ENCODE measurements around the gene ERICH3.

ERICH3 gene

DNA sequence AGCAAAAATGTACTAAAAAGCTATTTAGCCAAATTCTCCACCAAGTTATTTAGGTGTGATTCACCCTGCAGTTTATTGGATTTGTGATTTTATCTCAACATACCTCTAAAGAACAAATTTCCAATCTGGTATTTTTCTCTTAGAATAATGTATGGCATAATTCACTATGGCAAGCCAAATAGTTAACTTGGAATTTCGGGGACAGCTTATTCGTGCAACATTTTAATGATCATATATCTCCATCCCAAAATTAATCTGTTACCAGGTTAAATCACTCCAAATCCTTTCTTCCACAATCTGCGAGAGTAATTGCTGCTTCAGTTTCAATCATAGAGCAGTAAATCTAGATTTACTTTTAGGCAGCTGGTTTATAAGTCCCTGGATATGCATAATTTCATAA lies 53.4 kb downstream of the ERICH3 start:
- WGBS, result 96% methylated on average over 3 of the region's 3 CpGs
- H3K9me3 ChIP-seq (ENCODE audit: insufficient read depth, low read depth, low read length), result no peaks in the 10 kb centered on the region
- H3K36me3 ChIP-seq (ENCODE audit: insufficient read depth, low read length), result no peaks in the 10 kb centered on the region
- H3K27me3 ChIP-seq (ENCODE audit: insufficient read depth, low read length), result no peaks in the 10 kb centered on the region
- H3K9ac ChIP-seq (ENCODE audit: low read depth, low read length), result no peak overlapping the region
- no peak overlapping the region for H3K27ac ChIP-seq (ENCODE audit: low read depth, low read length)
- H3K4me3 ChIP-seq (ENCODE audit: low read length), result no peak overlapping the region
- H3K4me1 ChIP-seq (ENCODE audit: insufficient read depth, low read length), result no peaks in the 10 kb centered on the region

GRCh38 chr1:74618974-74619373 lies 54.6 kb downstream of the ERICH3 start:
- H3K9me3 ChIP-seq (ENCODE audit: insufficient read depth, low read depth, low read length), result no peaks in the 10 kb centered on the region
- no peaks in the 10 kb centered on the region for H3K27me3 ChIP-seq (ENCODE audit: insufficient read depth, low read length)
- H3K9ac ChIP-seq (ENCODE audit: low read depth, low read length), result no peak overlapping the region
- WGBS, result 93% methylated on average over 2 of the region's 2 CpGs
- H3K36me3 ChIP-seq (ENCODE audit: insufficient read depth, low read length), result no peaks in the 10 kb centered on the region
- H3K4me1 ChIP-seq (ENCODE audit: insufficient read depth, low read length), result no peaks in the 10 kb centered on the region
- H3K4me3 ChIP-seq (ENCODE audit: low read length), result no peak overlapping the region
- H3K27ac ChIP-seq (ENCODE audit: low read depth, low read length), result no peak overlapping the region

GRCh38 chr1:74613894-74614293 lies 59.7 kb downstream of the ERICH3 start:
- H3K4me3 ChIP-seq (ENCODE audit: low read length), result no peak overlapping the region
- no peaks in the 10 kb centered on the region for H3K27me3 ChIP-seq (ENCODE audit: insufficient read depth, low read length)
- no peak overlapping the region for H3K9ac ChIP-seq (ENCODE audit: low read depth, low read length)
- H3K36me3 ChIP-seq (ENCODE audit: insufficient read depth, low read length), result no peaks in the 10 kb centered on the region
- no peaks in the 10 kb centered on the region for H3K9me3 ChIP-seq (ENCODE audit: insufficient read depth, low read depth, low read length)
- H3K4me1 ChIP-seq (ENCODE audit: insufficient read depth, low read length), result no peaks in the 10 kb centered on the region
- no peak overlapping the region for H3K27ac ChIP-seq (ENCODE audit: low read depth, low read length)
- WGBS, result 71% methylated on average over 1 of the region's 2 CpGs

DNA sequence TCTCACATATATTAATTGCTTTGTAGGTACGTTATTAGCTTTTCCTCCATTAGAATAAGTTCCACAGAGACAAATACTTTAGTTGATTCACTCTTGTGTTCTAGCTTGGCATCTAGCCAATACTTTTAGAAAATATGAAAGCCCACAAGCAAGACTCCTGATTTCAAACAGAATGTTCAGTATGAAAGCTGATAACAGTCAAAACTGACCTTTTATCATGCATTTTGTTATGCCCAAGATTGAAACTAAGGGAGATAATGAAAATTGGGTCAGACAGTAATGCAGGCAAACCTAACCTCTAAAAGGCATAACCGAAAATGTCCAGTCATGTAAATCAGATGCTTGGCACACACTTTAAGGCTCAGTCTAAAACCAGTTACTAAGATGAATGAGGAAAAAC lies 61.7 kb downstream of the ERICH3 start:
- H3K36me3 ChIP-seq (ENCODE audit: insufficient read depth, low read length), result no peaks in the 10 kb centered on the region
- H3K9me3 ChIP-seq (ENCODE audit: insufficient read depth, low read depth, low read length), result no peaks in the 10 kb centered on the region
- H3K27ac ChIP-seq (ENCODE audit: low read depth, low read length), result no peak overlapping the region
- H3K4me3 ChIP-seq (ENCODE audit: low read length), result no peak overlapping the region
- H3K4me1 ChIP-seq (ENCODE audit: insufficient read depth, low read length), result no peaks in the 10 kb centered on the region
- H3K27me3 ChIP-seq (ENCODE audit: insufficient read depth, low read length), result no peaks in the 10 kb centered on the region
- no peak overlapping the region for H3K9ac ChIP-seq (ENCODE audit: low read depth, low read length)
- 100% methylated on average over 2 of the region's 2 CpGs for WGBS

DNA sequence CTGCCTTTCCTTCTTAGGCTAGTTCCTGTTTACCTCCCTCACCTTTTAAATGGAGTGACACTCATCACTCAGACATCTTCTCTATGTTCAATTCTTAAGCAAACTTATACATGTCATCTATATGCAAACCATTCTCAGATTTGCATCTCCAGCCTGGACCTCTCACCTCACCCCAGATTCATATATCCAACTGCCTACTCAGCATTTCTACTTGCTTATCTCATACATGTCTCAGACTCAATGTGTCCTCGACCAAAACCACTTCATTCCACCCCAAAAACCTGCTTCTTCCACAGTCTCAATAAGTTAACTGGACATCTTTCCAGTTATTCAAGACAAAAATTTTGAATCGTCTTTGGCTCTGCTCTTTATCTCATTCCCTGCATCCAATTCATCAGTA lies 62.6 kb downstream of the ERICH3 start:
- H3K36me3 ChIP-seq (ENCODE audit: insufficient read depth, low read length), result no peaks in the 10 kb centered on the region
- H3K27ac ChIP-seq (ENCODE audit: low read depth, low read length), result no peak overlapping the region
- WGBS, result 90% methylated on average over 2 of the region's 2 CpGs
- H3K4me3 ChIP-seq (ENCODE audit: low read length), result no peak overlapping the region
- H3K9me3 ChIP-seq (ENCODE audit: insufficient read depth, low read depth, low read length), result no peaks in the 10 kb centered on the region
- no peak overlapping the region for H3K9ac ChIP-seq (ENCODE audit: low read depth, low read length)
- no peaks in the 10 kb centered on the region for H3K4me1 ChIP-seq (ENCODE audit: insufficient read depth, low read length)
- H3K27me3 ChIP-seq (ENCODE audit: insufficient read depth, low read length), result no peaks in the 10 kb centered on the region

- Histone ChIP-seq H3K36me3 (ENCODE audit: insufficient read depth, low read length) (no peaks in the 10 kb centered on the region), H3K9ac (ENCODE audit: low read depth, low read length) (no peak overlapping the region), H3K27ac (ENCODE audit: low read depth, low read length) (no peak overlapping the region)
These were observed 63.7 kb downstream of the ERICH3 start for GRCh38 chr1:74609810-74610371.

GRCh38 chr1:74596717-74597116 lies 76.9 kb downstream of the ERICH3 start:
- H3K27ac ChIP-seq (ENCODE audit: low read depth, low read length), result no peak overlapping the region
- no peaks in the 10 kb centered on the region for H3K4me1 ChIP-seq (ENCODE audit: insufficient read depth, low read length)
- no peak overlapping the region for H3K4me3 ChIP-seq (ENCODE audit: low read length)
- WGBS, result 82% methylated on average over 2 of the region's 2 CpGs
- no peak overlapping the region for H3K9ac ChIP-seq (ENCODE audit: low read depth, low read length)
- no peaks in the 10 kb centered on the region for H3K27me3 ChIP-seq (ENCODE audit: insufficient read depth, low read length)
- no peaks in the 10 kb centered on the region for H3K36me3 ChIP-seq (ENCODE audit: insufficient read depth, low read length)
- no peaks in the 10 kb centered on the region for H3K9me3 ChIP-seq (ENCODE audit: insufficient read depth, low read depth, low read length)

More at GRCh38 chr1:74609810-74610371, 63.7 kb downstream of the ERICH3 start:
- Histone ChIP-seq H3K9me3 (ENCODE audit: insufficient read depth, low read depth, low read length) (no peaks in the 10 kb centered on the region), H3K4me1 (ENCODE audit: insufficient read depth, low read length) (no peaks in the 10 kb centered on the region), H3K4me3 (ENCODE audit: low read length) (no peak overlapping the region), H3K27me3 (ENCODE audit: insufficient read depth, low read length) (no peaks in the 10 kb centered on the region)

GRCh38 chr1:74593887-74594866 lies 79.4 kb downstream of the ERICH3 start:
- H3K27me3 ChIP-seq (ENCODE audit: insufficient read depth, low read length), result no peaks in the 10 kb centered on the region
- H3K36me3 ChIP-seq (ENCODE audit: insufficient read depth, low read length), result no peaks in the 10 kb centered on the region
- H3K4me3 ChIP-seq (ENCODE audit: low read length), result no peak overlapping the region
- H3K9ac ChIP-seq (ENCODE audit: low read depth, low read length), result no peak overlapping the region
- no peaks in the 10 kb centered on the region for H3K9me3 ChIP-seq (ENCODE audit: insufficient read depth, low read depth, low read length)
- 95% methylated on average over 4 of the region's 6 CpGs for WGBS
- H3K4me1 ChIP-seq (ENCODE audit: insufficient read depth, low read length), result no peaks in the 10 kb centered on the region
- H3K27ac ChIP-seq (ENCODE audit: low read depth, low read length), result no peak overlapping the region

- Histone ChIP-seq H3K4me3 (ENCODE audit: low read length) (no peak overlapping the region), H3K9ac (ENCODE audit: low read depth, low read length) (no peak overlapping the region), H3K27me3 (ENCODE audit: insufficient read depth, low read length) (no peaks in the 10 kb centered on the region), H3K36me3 (ENCODE audit: insufficient read depth, low read length) (no peaks in the 10 kb centered on the region), H3K27ac (ENCODE audit: low read depth, low read length) (no peak overlapping the region), H3K4me1 (ENCODE audit: insufficient read depth, low read length) (no peaks in the 10 kb centered on the region), H3K9me3 (ENCODE audit: insufficient read depth, low read depth, low read length) (no peaks in the 10 kb centered on the region)
- 87% methylated on average over 4 of the region's 5 CpGs for WGBS
These were observed 80.8 kb downstream of the ERICH3 start for GRCh38 chr1:74592580-74593355.

DNA sequence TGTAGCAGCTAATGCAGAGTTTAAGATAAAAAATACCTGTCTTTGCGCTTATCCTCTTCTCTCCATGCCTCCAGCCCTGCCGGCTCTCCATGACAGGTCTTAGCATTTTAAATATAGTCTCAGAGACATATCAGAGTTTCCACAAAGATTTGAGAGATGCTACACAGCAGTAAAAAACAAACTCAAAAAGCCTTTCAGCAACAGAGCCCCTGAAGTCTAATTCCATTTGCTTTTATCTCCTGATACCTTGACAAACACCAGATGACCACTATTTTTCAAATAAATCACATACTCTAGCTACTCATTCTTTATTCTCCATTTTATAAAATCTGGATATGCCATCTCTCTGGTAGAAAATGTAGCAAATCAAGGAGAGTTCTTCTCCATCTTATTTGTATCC lies 81.6 kb downstream of the ERICH3 start:
- Histone ChIP-seq H3K4me1 (ENCODE audit: insufficient read depth, low read length) (no peaks in the 10 kb centered on the region), H3K4me3 (ENCODE audit: low read length) (no peak overlapping the region), H3K27me3 (ENCODE audit: insufficient read depth, low read length) (no peaks in the 10 kb centered on the region), H3K36me3 (ENCODE audit: insufficient read depth, low read length) (no peaks in the 10 kb centered on the region), H3K9me3 (ENCODE audit: insufficient read depth, low read depth, low read length) (no peaks in the 10 kb centered on the region), H3K27ac (ENCODE audit: low read depth, low read length) (no peak overlapping the region), H3K9ac (ENCODE audit: low read depth, low read length) (no peak overlapping the region)
- 95% methylated on average over 2 of the region's 2 CpGs for WGBS

DNA sequence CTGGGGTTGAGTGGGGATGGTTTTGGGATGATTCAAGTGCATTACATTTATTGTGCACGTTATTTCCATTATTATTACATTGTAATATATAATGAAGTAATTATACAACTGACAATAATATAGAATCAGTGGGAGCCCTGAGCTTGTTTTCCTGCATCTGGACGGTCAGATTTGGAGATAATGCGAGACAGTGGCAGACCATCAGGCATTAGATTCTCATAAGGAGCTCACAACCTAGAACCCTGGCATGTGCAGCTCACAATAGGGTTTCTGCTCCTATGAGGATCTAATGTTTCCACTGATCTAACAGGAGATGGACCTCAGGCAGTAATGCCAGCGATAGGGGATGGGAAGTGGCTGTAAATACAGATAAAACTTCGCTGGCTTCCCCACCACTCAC lies 83.3 kb downstream of the ERICH3 start:
- H3K4me3 ChIP-seq (ENCODE audit: low read length), result no peak overlapping the region
- H3K9ac ChIP-seq (ENCODE audit: low read depth, low read length), result no peak overlapping the region
- no peaks in the 10 kb centered on the region for H3K4me1 ChIP-seq (ENCODE audit: insufficient read depth, low read length)
- H3K27me3 ChIP-seq (ENCODE audit: insufficient read depth, low read length), result no peaks in the 10 kb centered on the region
- no peaks in the 10 kb centered on the region for H3K9me3 ChIP-seq (ENCODE audit: insufficient read depth, low read depth, low read length)
- H3K27ac ChIP-seq (ENCODE audit: low read depth, low read length), result no peak overlapping the region
- H3K36me3 ChIP-seq (ENCODE audit: insufficient read depth, low read length), result no peaks in the 10 kb centered on the region
- WGBS, result 95% methylated on average over 4 of the region's 5 CpGs
